ENCODE measurements around the gene IGF2BP3. TPM values are rescaled to one million over a fixed set of nuclear protein-coding genes. Genes with fewer than 3 reads are reported as not detected.

IGF2BP3 gene
- total and polyA plus RNA-seq, 2 donors (not counting 1 experiment from before 2014, with no cell fraction given), result 4.3 to 11.2 TPM

DNA sequence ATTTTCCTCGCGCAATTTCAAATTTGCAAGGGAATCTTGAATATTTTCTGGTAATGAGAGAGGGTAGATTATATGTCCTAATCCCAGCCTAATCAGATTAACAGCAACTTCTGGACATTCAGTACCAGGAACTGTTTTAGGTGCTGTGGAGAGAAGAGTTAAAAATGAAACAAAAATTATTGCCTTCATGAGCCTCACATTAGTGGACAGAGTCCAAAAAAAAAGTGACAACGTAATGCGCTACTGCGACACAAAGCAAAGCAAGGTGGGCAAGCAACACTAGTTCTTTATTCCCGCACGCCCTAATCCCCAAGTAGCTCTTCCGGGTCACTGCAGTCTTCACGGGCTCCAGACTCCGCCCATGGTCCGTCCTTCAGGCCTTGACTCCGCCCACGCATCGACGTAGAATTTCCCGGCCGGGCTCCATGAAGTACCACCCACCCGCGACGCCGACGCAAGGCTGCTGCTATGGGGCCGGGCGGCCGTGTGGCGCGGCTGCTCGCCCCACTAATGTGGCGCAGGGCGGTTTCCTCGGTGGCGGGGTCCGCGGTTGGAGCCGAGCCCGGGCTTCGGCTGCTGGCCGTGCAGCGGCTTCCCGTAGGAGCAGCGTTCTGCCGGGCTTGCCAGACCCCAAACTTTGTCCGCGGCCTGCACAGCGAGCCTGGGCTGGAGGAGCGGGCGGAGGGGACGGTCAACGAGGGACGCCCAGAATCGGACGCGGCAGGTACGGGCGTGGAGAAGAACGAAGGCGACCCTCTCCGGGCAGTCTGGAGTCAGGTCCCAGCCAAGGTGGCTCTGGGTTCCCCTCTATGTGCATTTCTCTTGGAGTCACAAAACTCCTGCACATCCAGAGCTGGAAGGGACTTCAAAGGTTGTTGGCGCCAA, 171.2 kb downstream of the IGF2BP3 start, which contains the start of gene MALSU1:
Gene MALSU1, plus strand, starts transcription at position 455 of the 885 bp plus-strand sequence. Its CDS starts 14 bp downstream, at position 469.
- H3K79me2 ChIP-seq (ENCODE audit: control insufficient read depth, insufficient read depth, low read length), result peaks cover 38% of the 10 kb centered on the region
- no peaks in the 10 kb centered on the region for H3K27me3 ChIP-seq (ENCODE audit: control insufficient read depth, insufficient read depth, low read length)
- TF ChIP-seq, protein P1, sequence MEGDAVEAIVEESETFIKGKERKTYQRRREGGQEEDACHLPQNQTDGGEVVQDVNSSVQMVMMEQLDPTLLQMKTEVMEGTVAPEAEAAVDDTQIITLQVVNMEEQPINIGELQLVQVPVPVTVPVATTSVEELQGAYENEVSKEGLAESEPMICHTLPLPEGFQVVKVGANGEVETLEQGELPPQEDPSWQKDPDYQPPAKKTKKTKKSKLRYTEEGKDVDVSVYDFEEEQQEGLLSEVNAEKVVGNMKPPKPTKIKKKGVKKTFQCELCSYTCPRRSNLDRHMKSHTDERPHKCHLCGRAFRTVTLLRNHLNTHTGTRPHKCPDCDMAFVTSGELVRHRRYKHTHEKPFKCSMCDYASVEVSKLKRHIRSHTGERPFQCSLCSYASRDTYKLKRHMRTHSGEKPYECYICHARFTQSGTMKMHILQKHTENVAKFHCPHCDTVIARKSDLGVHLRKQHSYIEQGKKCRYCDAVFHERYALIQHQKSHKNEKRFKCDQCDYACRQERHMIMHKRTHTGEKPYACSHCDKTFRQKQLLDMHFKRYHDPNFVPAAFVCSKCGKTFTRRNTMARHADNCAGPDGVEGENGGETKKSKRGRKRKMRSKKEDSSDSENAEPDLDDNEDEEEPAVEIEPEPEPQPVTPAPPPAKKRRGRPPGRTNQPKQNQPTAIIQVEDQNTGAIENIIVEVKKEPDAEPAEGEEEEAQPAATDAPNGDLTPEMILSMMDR (conservative IDR thresholded peaks at IDR 0.05 in 1 of 2, IDR thresholded peaks at IDR 0.05 in 1 of 2; ENCODE audit: low read depth in 1 of 2, low read length in 2 of 2), result no peak
- TF ChIP-seq EZH2 (IDR thresholded peaks at IDR 0.05; ENCODE audit: low read length, missing control alignments), result no peak
- peak within 1 kb of the TSS; percentile 82 to 98 (median 93) for H3K4me3 ChIP-seq (replicated peaks in 1 of 4; ENCODE audit: control extremely low read depth in 1 of 4, insufficient read depth in 1 of 4, low read depth in 3 of 4, low read length in 4 of 4)
- no peaks in the 10 kb centered on the region for H3K36me3 ChIP-seq (ENCODE audit: control insufficient read depth, insufficient read depth, low read length)
- peaks cover 15% of the 10 kb centered on the region for H3K4me1 ChIP-seq (ENCODE audit: control insufficient read depth, extremely low read depth, insufficient read depth, low read length)
- no peaks in the 10 kb centered on the region for H3K9me3 ChIP-seq (ENCODE audit: control insufficient read depth, insufficient read depth, low read depth, low read length)
- peak within 1 kb of the TSS; percentile 84 for H3K27ac ChIP-seq (ENCODE audit: insufficient read depth, low read length)
- peak; percentile 96 for DNase-seq (ENCODE audit: low read depth in 2 of 2)
- peak within 1 kb of the TSS; percentile 90 for H2AFZ ChIP-seq (ENCODE audit: low read length)
- peak within 1 kb of the TSS; percentile 91 for H3K4me2 ChIP-seq (ENCODE audit: extremely low read depth, insufficient read depth, low read length)
- peak within 1 kb of the TSS; percentile 84 for H3K9ac ChIP-seq (ENCODE audit: insufficient read depth, low read length)
- H4K20me1 ChIP-seq (ENCODE audit: control insufficient read depth, extremely low read depth, insufficient read depth, low read length), result no peaks in the 10 kb centered on the region

DNA sequence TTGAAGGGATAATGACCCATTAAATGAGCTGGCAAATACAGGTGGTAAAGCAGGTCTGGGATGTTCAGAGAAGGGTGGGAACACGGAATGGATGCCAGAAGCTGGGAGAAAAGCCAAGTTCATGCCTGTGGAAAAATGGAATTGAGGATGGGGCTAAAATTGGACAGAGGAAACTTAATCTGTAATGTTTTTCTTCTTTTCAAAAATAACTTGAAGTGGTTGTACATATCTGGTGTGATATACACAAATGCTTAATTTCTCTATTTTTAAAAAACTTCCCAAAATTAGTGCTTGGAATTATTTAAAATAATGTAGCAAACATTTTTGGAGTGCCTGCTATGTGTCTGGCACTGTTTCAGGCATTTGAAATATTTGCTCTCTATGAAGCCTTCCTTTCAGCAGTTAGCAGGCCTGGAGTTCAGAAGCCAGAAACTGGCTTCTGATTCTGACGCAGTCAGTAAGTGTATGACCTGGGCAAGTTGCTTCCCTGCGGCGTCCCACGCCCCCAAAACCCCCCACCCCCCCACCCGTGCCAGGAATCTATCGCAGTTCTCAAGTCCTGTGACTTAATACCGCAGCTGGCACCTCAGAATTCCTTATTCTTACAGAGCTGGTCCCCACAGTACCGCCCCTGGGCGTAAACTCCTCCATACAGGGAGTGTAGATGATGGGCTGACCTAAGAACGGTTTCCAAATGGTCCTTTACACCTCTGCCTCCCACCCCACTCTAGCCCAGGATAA, 172.0 kb downstream of the IGF2BP3 start:
- Histone ChIP-seq H3K27ac (ENCODE audit: insufficient read depth, low read length) (peak overlapping the region; percentile 84), H3K4me2 (ENCODE audit: extremely low read depth, insufficient read depth, low read length) (peak overlapping the region; percentile 68), H3K9me3 (ENCODE audit: control insufficient read depth, insufficient read depth, low read depth, low read length) (no peaks in the 10 kb centered on the region), H4K20me1 (ENCODE audit: control insufficient read depth, extremely low read depth, insufficient read depth, low read length) (no peaks in the 10 kb centered on the region), H3K27me3 (ENCODE audit: control insufficient read depth, insufficient read depth, low read length) (no peaks in the 10 kb centered on the region), H3K36me3 (ENCODE audit: control insufficient read depth, insufficient read depth, low read length) (no peaks in the 10 kb centered on the region), H3K4me3 (replicated peaks in 1 of 4; ENCODE audit: control extremely low read depth in 1 of 4, insufficient read depth in 1 of 4, low read depth in 3 of 4, low read length in 4 of 4) (peak overlapping the region in 2 of 4 experiments; percentile 52 to 98), H3K79me2 (ENCODE audit: control insufficient read depth, insufficient read depth, low read length) (peaks cover 35% of the 10 kb centered on the region), H2AFZ (ENCODE audit: low read length) (peak overlapping the region; percentile 90), H3K4me1 (ENCODE audit: control insufficient read depth, extremely low read depth, insufficient read depth, low read length) (peaks cover 15% of the 10 kb centered on the region), H3K9ac (ENCODE audit: insufficient read depth, low read length) (no peak overlapping the region)
- no peak for TF ChIP-seq EZH2 (IDR thresholded peaks at IDR 0.05; ENCODE audit: low read length, missing control alignments)
- DNase-seq (ENCODE audit: low read depth in 2 of 2), result peak; percentile 28 to 81

DNA sequence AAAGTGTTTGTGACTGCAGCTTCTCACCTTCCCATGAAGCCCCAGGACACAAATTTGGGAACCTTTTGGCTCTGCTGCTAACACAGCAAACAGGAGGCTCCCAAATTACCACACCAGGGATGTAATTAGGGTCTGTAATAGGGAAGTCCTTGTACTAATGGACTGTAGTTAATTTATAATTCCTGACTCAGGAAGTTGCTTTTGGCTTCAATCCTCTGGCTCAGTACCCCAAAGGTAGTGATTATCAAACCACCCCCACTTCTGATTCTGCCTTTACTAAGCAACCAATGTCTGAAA, 174.9 kb downstream of the IGF2BP3 start:
- peaks cover 11% of the 10 kb centered on the region for H3K79me2 ChIP-seq (ENCODE audit: control insufficient read depth, insufficient read depth, low read length)
- no peak overlapping the region for H3K4me3 ChIP-seq (replicated peaks in 1 of 4; ENCODE audit: control extremely low read depth in 1 of 4, insufficient read depth in 1 of 4, low read depth in 3 of 4, low read length in 4 of 4)
- no peak overlapping the region for H3K27ac ChIP-seq (ENCODE audit: insufficient read depth, low read length)
- no peaks in the 10 kb centered on the region for H3K36me3 ChIP-seq (ENCODE audit: control insufficient read depth, insufficient read depth, low read length)
- no peaks in the 10 kb centered on the region for H4K20me1 ChIP-seq (ENCODE audit: control insufficient read depth, extremely low read depth, insufficient read depth, low read length)
- peaks cover 9% of the 10 kb centered on the region for H3K4me1 ChIP-seq (ENCODE audit: control insufficient read depth, extremely low read depth, insufficient read depth, low read length)
- no peaks in the 10 kb centered on the region for H3K27me3 ChIP-seq (ENCODE audit: control insufficient read depth, insufficient read depth, low read length)
- TF ChIP-seq, protein P1 (conservative IDR thresholded peaks at IDR 0.05 in 1 of 2, IDR thresholded peaks at IDR 0.05 in 1 of 2; ENCODE audit: low read depth in 1 of 2, low read length in 2 of 2), result no peak
- no peak for TF ChIP-seq EZH2 (IDR thresholded peaks at IDR 0.05; ENCODE audit: low read length, missing control alignments)
- H3K9me3 ChIP-seq (ENCODE audit: control insufficient read depth, insufficient read depth, low read depth, low read length), result no peaks in the 10 kb centered on the region
- no peak overlapping the region for H3K4me2 ChIP-seq (ENCODE audit: extremely low read depth, insufficient read depth, low read length)
- no peak overlapping the region for H2AFZ ChIP-seq (ENCODE audit: low read length)
- no peak for DNase-seq (ENCODE audit: low read depth in 2 of 2)
- no peak overlapping the region for H3K9ac ChIP-seq (ENCODE audit: insufficient read depth, low read length)
